Measurements from ENCODE around the gene AMDHD2. TPM values are rescaled to one million over a fixed set of nuclear protein-coding genes. Genes with fewer than 3 reads are reported as not detected.

AMDHD2 gene
- total and polyA plus RNA-seq, 2 experiments from 2014 or later = 20.2 to 68.1 TPM

- Histone ChIP-seq H3K36me3 (ENCODE audit: insufficient read depth) (no peaks in the 10 kb centered on the region), H3K27ac (ENCODE audit: low read depth) (no peak overlapping the region), H3K4me2 (no peak overlapping the region), H3K4me3 (no peak overlapping the region), H3K9me2 (ENCODE audit: insufficient read depth) (no peaks in the 10 kb centered on the region), H3K27me3 (ENCODE audit: insufficient read depth) (no peaks in the 10 kb centered on the region), H2AFZ (no peak overlapping the region), H3F3A (replicated peaks; ENCODE audit: low read depth) (no peaks in the 10 kb centered on the region), H4K20me1 (replicated peaks; ENCODE audit: insufficient read depth) (no peaks in the 10 kb centered on the region; the same call in 1 of the 2 replicates), H3K79me2 (replicated peaks; ENCODE audit: insufficient read depth) (no peaks in the 10 kb centered on the region), H3K4me1 (ENCODE audit: insufficient read depth) (peaks cover 7% of the 10 kb centered on the region; the same call in 1 of the 2 replicates)
- Mint-ChIP-seq H3K4me1 (peaks cover 5% of the 10 kb centered on the region), H3K9me3 (no peaks in the 10 kb centered on the region), H3K27ac (no peak overlapping the region), H3K4me3 (no peak overlapping the region), H3K27me3 (ENCODE audit: insufficient read depth, low read depth, poor library complexity) (no peaks in the 10 kb centered on the region), H3K36me3 (ENCODE audit: low read depth) (peaks cover 8% of the 10 kb centered on the region; the same call in 2 of the 3 replicates)
- DNase-seq (ENCODE audit: low spot score) (no peak), ATAC-seq (no peak)
- TF ChIP-seq CTCF (conservative IDR thresholded peaks at IDR 0.05; ENCODE audit: low read depth in 2 of 2) = no peak
- TF ChIP-seq REST (IDR thresholded peaks at IDR 0.05; ENCODE audit: unreplicated experiment) = no peak
Measured at GRCh38 chr16:2497695-2498484, 22.3 kb upstream of the AMDHD2 start.

- H3K4me1 Mint-ChIP-seq = peaks cover 5% of the 10 kb centered on the region
- H3F3A ChIP-seq (replicated peaks; ENCODE audit: low read depth) = no peaks in the 10 kb centered on the region
- no peak overlapping the region for H3K27ac Mint-ChIP-seq
- no peak overlapping the region for H3K4me3 ChIP-seq
- no peaks in the 10 kb centered on the region for H3K79me2 ChIP-seq (replicated peaks; ENCODE audit: insufficient read depth)
- no peaks in the 10 kb centered on the region for H3K27me3 ChIP-seq (ENCODE audit: insufficient read depth)
- no peaks in the 10 kb centered on the region for H3K9me3 Mint-ChIP-seq
- no peak overlapping the region for H3K4me3 Mint-ChIP-seq
- H2AFZ ChIP-seq = no peak overlapping the region
- ATAC-seq = no peak
- H3K27ac ChIP-seq (ENCODE audit: low read depth) = no peak overlapping the region
- no peak for DNase-seq (ENCODE audit: low spot score)
- peaks cover 8% of the 10 kb centered on the region; the same call in 2 of the 3 replicates for H3K36me3 Mint-ChIP-seq (ENCODE audit: low read depth)
- H3K36me3 ChIP-seq (ENCODE audit: insufficient read depth) = no peaks in the 10 kb centered on the region
- H3K4me1 ChIP-seq (ENCODE audit: insufficient read depth) = peaks cover 7% of the 10 kb centered on the region; the same call in 1 of the 2 replicates
- no peak overlapping the region for H3K4me2 ChIP-seq
- H3K9me2 ChIP-seq (ENCODE audit: insufficient read depth) = no peaks in the 10 kb centered on the region
- H4K20me1 ChIP-seq (replicated peaks; ENCODE audit: insufficient read depth) = no peaks in the 10 kb centered on the region; the same call in 1 of the 2 replicates
- no peaks in the 10 kb centered on the region for H3K27me3 Mint-ChIP-seq (ENCODE audit: insufficient read depth, low read depth, poor library complexity)
- TF ChIP-seq ZNF462 (CRISPR knock-in tag; IDR thresholded peaks at IDR 0.05) = no peak
- no peak for TF ChIP-seq JUNB (IDR thresholded peaks at IDR 0.05; ENCODE audit: unreplicated experiment)
- no peak for TF ChIP-seq CREB1 (CRISPR knock-in tag; IDR thresholded peaks at IDR 0.05; ENCODE audit: low read depth)
- no peak for TF ChIP-seq EZH2phosphoT487 (IDR thresholded peaks at IDR 0.05; ENCODE audit: unreplicated experiment)
Measured at GRCh38 chr16:2498531-2499253, 21.5 kb upstream of the AMDHD2 start.

All from GM23338 (cell line).